SK-N-SH (cell line): Measurements from ENCODE around the gene LTF. TPM values are rescaled to one million over a fixed set of nuclear protein-coding genes. Genes with fewer than 3 reads are reported as not detected.

Experiments used
- CTCF ChIA-PET: fragments of 300-600, 350-600 bp; formaldehyde crosslinking; extraction: SDS; loops from one replicate; lab custom pipeline; 2021; lab: Yijun Ruan, JAX
- POLR2A ChIA-PET: fragments of 350-600 bp; sonication (Branson Sonifier 250); formaldehyde crosslinking; extraction: SDS; loops from one replicate; lab custom pipeline; 2020; ENCODE audit warnings: antibody characterized with exemption, inconsistent platforms; lab: Yijun Ruan, JAX
- DNase-seq: peaks from one replicate; pipeline ENCODE4 v3.0.0; 2012
- H2AFZ ChIP-seq: fragments of 200-600 bp; sonication (generic); 2 replicates; pipeline ENCODE4 v1.8.1; 2016; ENCODE audit warnings: antibody characterized with exemption, mild to moderate bottlenecking, low read depth
- H3F3A ChIP-seq: fragments of 200-600 bp; sonication (generic); replicated peaks from 2 replicates; pipeline ENCODE3; 2016; ENCODE audit warnings: antibody characterized with exemption, mild to moderate bottlenecking; ENCODE audit not compliant: insufficient read depth
- H3K27ac ChIP-seq, 2 experiments: fragments of 200-500 bp in 1 of 2; fragments of 200-600 bp in 1 of 2; sonication (Bioruptor generic) in 1 of 2; sonication (generic), shearing (Covaris generic) in 1 of 2; 2 replicates each; pipeline versions ENCODE4 v1.5.1 to v1.6.1; 2014 to 2016; ENCODE audit warnings: low read depth in 2 of 2, inconsistent platforms in 1 of 2, low read length in 1 of 2, mild to moderate bottlenecking in 1 of 2, mixed read lengths in 1 of 2
- H3K27me3 ChIP-seq: fragments of 200-600 bp; sonication (generic), shearing (Covaris generic); 2 replicates; pipeline ENCODE4 v1.6.1; 2016; ENCODE audit warnings: mixed run types; ENCODE audit not compliant: insufficient read depth
- H3K36me3 ChIP-seq, 2 experiments: fragments of 200-500 bp in 1 of 2; fragments of 200-600 bp in 1 of 2; sonication (Bioruptor generic) in 1 of 2; sonication (generic) in 1 of 2; replicated peaks in 1 of 2; 2 replicates each; pipeline versions ENCODE3 to v1.5.1; 2014 to 2016; ENCODE audit warnings: low read length in 1 of 2, mild to moderate bottlenecking in 1 of 2; ENCODE audit not compliant: insufficient read depth in 2 of 2, control insufficient read depth in 1 of 2
- H3K4me1 ChIP-seq, 2 experiments: fragments of 200-500 bp in 1 of 2; fragments of 200-600 bp in 1 of 2; sonication (Bioruptor generic) in 1 of 2; sonication (generic), shearing (Covaris generic) in 1 of 2; 2 replicates each; pipeline versions ENCODE4 v1.5.1 to v1.6.1; 2014 to 2016; ENCODE audit warnings: low read depth in 1 of 2, low read length in 1 of 2, mixed run types in 1 of 2; ENCODE audit not compliant: insufficient read depth in 2 of 2, control insufficient read depth in 1 of 2
- H3K4me2 ChIP-seq: fragments of 200-600 bp; sonication (generic), shearing (Covaris generic); 2 replicates; pipeline ENCODE4 v1.6.1; 2017; ENCODE audit warnings: mixed run types
- H3K4me3 ChIP-seq, 2 experiments: fragments of 200-500 bp in 1 of 2; fragments of 200-600 bp in 1 of 2; sonication (Bioruptor generic) in 1 of 2; sonication (generic), shearing (Covaris generic) in 1 of 2; 2 replicates each; pipeline versions ENCODE4 v1.5.1 to v1.8.1; 2014 to 2016; ENCODE audit warnings: low read depth in 2 of 2, inconsistent platforms in 1 of 2, low read length in 1 of 2, mild to moderate bottlenecking in 1 of 2, mixed read lengths in 1 of 2, moderate library complexity in 1 of 2
- H3K79me2 ChIP-seq: fragments of 200-600 bp; sonication (generic); 2 replicates; pipeline ENCODE4 v1.8.1; 2017; ENCODE audit warnings: mild to moderate bottlenecking; ENCODE audit not compliant: insufficient read depth
- H3K9ac ChIP-seq: fragments of 200-600 bp; sonication (generic); 2 replicates; pipeline ENCODE4 v1.6.1; 2017; ENCODE audit warnings: mixed run types
- H3K9me2 ChIP-seq: fragments of 200-600 bp; sonication (generic); 2 replicates; pipeline ENCODE4 v1.6.1; 2017; ENCODE audit warnings: mixed run types
- H3K9me3 ChIP-seq: fragments of 200-600 bp; sonication (generic); 2 replicates; pipeline ENCODE4 v1.6.1; 2017; ENCODE audit warnings: mixed run types, mild to moderate bottlenecking, moderate library complexity
- H4K20me1 ChIP-seq: fragments of 200-600 bp; sonication (generic); 2 replicates; pipeline ENCODE4 v1.6.1; 2017; ENCODE audit warnings: mild to moderate bottlenecking, mixed run types; ENCODE audit not compliant: insufficient read depth
- ELF1 ChIP-seq: IDR thresholded peaks from 2 replicates; pipeline ENCODE4 v1.4.0; 2012
- EP300 ChIP-seq, 2 experiments: IDR thresholded peaks; 2 replicates each; pipeline versions ENCODE4 v1.4.0 to v1.6.1; 2012; ENCODE audit warnings: borderline replicate concordance in 1 of 2, low read depth in 1 of 2, low read length in 1 of 2
- GABPA ChIP-seq: IDR thresholded peaks from 2 replicates; pipeline ENCODE4 v1.4.0; 2012; ENCODE audit warnings: low read depth, mild to moderate bottlenecking
- JUND ChIP-seq: IDR thresholded peaks from 2 replicates; pipeline ENCODE4 v1.4.0; 2012
- POLR2AphosphoS5 ChIP-seq: IDR thresholded peaks from 2 replicates; pipeline ENCODE4 v1.6.1; 2012; ENCODE audit warnings: low read depth, low read length
- RCOR1 ChIP-seq: fragments of 150-350 bp; IDR thresholded peaks from 2 replicates; pipeline ENCODE4 v1.6.1; 2017; ENCODE audit warnings: antibody characterized with exemption, low read length
- RFX5 ChIP-seq: IDR thresholded peaks from 2 replicates; pipeline ENCODE4 v1.6.1; 2012; ENCODE audit warnings: mild to moderate bottlenecking, improper control_type of control experiment, low read length
- SMC3 ChIP-seq: IDR thresholded peaks from 2 replicates; pipeline ENCODE4 v1.6.1; 2012; ENCODE audit warnings: low read depth, low read length, improper control_type of control experiment
- TAF1 ChIP-seq: IDR thresholded peaks from 2 replicates; pipeline ENCODE4 v1.6.1; 2012; ENCODE audit warnings: low read depth, mild to moderate bottlenecking, low read length, moderate library complexity, borderline replicate concordance
- TCF12 ChIP-seq: IDR thresholded peaks from 2 replicates; pipeline ENCODE4 v1.4.0; 2012
- WGBS: methylation state at CpG from one replicate; pipeline ENCODE4 v1.1.6; 2017; ENCODE audit warnings: low lambda C conversion rate; 5-methylcytosine and 5-hydroxymethylcytosine counted together
- polyA plus RNA-seq, 3 experiments: library from polyadenylated mRNA; depleted of rRNA; stranded (reverse); fragments of >200 nt; gene quantifications; 2 replicates each; pipeline ENCODE4 v1.2.3, GENCODE V29; 2012
- TF ChIP-seq, protein P1 (sequence below): IDR thresholded peaks from 2 replicates; pipeline ENCODE4 v1.4.0; 2012; ENCODE audit warnings: low read depth, borderline replicate concordance
- TF ChIP-seq, protein P2 (sequence below): fragments of 150-350 bp; IDR thresholded peaks from 2 replicates; pipeline ENCODE4 v1.6.1; 2016; ENCODE audit warnings: mild to moderate bottlenecking, low read depth, low read length
- TF ChIP-seq, protein P3 (sequence below): IDR thresholded peaks from 2 replicates; pipeline ENCODE4 v1.6.1; 2012; ENCODE audit warnings: mild to moderate bottlenecking, low read depth, low read length, moderate library complexity
- TF ChIP-seq, protein P4 (sequence below): IDR thresholded peaks from 2 replicates; pipeline ENCODE4; 2012
- TF ChIP-seq, protein P5 (sequence below): IDR thresholded peaks from 2 replicates; pipeline ENCODE4 v1.4.0; 2012; ENCODE audit warnings: low read depth, borderline replicate concordance

The LTF gene
- polyA plus RNA-seq, 1 of the 3 experiments (the other 2 are of a cell fraction), result not detected

DNA sequence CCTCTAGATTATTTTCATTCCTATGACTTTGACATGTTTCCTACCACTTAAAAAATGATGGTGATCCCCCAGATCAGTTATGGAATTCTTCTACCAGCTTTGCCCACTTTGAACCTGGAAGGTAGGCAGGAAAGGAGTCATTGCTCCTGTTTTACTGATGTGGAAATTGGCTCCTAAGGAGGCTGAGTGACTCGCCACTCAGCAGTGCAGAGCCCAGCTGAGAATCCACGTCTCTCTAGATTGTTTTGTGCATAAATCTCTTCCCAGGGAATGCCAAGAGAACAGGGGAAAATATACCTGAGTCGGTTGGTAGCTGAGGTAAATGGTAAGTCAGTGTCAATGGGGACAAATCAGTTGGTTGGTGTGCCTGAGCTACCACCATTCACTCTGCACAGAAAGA, 4.7 kb downstream of the LTF start:
- WGBS, result 13% methylated on average over 3 of the region's 3 CpGs
- CTCF ChIA-PET, result interaction anchor here (2.7 to 6.3 kb wide), 2 partner anchors 10 to 29 kb away, joined by 13 to 39 read pairs; no protein-coding TSS in a partner anchor
- Histone ChIP-seq H4K20me1 (no peaks in the 10 kb centered on the region), H3K79me2 (no peaks in the 10 kb centered on the region), H3K27me3 (peaks cover 23% of the 10 kb centered on the region), H3K4me3 (no peak overlapping the region), H3K9ac (no peak overlapping the region), H3K9me2 (no peaks in the 10 kb centered on the region), H3F3A (no peaks in the 10 kb centered on the region), H3K4me2 (no peak overlapping the region), H3K36me3 (no peaks in the 10 kb centered on the region), H3K9me3 (no peaks in the 10 kb centered on the region), H3K27ac (no peak overlapping the region), H2AFZ (no peak overlapping the region), H3K4me1 (no peaks in the 10 kb centered on the region; a peak in 1 of 4 replicates)
- no peak for DNase-seq
- no peak for TF ChIP-seq RFX5
- no peak for TF ChIP-seq EP300 (IDR thresholded peaks at IDR 0.05; ENCODE audit: borderline replicate concordance in 1 of 2, low read depth in 1 of 2, low read length in 1 of 2)
- TF ChIP-seq ELF1, result no peak
- no peak for TF ChIP-seq SMC3
- TF ChIP-seq, protein P1, sequence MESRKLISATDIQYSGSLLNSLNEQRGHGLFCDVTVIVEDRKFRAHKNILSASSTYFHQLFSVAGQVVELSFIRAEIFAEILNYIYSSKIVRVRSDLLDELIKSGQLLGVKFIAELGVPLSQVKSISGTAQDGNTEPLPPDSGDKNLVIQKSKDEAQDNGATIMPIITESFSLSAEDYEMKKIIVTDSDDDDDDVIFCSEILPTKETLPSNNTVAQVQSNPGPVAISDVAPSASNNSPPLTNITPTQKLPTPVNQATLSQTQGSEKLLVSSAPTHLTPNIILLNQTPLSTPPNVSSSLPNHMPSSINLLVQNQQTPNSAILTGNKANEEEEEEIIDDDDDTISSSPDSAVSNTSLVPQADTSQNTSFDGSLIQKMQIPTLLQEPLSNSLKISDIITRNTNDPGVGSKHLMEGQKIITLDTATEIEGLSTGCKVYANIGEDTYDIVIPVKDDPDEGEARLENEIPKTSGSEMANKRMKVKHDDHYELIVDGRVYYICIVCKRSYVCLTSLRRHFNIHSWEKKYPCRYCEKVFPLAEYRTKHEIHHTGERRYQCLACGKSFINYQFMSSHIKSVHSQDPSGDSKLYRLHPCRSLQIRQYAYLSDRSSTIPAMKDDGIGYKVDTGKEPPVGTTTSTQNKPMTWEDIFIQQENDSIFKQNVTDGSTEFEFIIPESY, result no peak
- no peak for TF ChIP-seq TAF1
- no peak for TF ChIP-seq JUND
- TF ChIP-seq GABPA, result no peak
- no peak for TF ChIP-seq POLR2AphosphoS5
- POLR2A ChIA-PET, result no interaction called here

DNA sequence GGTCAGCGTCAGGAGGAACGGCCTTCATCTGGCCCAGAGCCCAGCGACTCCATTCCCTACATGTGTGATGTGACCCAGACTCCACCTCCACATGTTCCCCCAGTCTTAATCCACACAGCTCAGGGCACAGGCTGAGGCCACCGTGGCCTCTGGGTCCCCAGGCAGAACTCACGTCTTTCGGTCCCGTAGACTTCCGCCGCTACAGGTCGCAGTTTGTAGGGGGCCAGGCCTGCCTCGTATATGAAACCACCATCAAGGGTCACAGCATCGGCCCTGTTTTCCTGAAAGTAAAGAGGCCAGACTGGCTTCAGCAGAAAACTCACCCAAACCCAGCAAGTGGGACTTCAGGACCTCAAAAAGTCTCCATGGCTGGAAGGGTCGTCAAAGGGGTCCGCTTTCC, 8.6 kb downstream of the LTF start:
- 62% methylated on average over 11 of the region's 14 CpGs for WGBS

More for the DNA sequence above, 8.6 kb downstream of the LTF start:
- no peak for DNase-seq
- Histone ChIP-seq H4K20me1 (no peaks in the 10 kb centered on the region), H3K27ac (no peak overlapping the region), H3K27me3 (0 out of 2 replicates have a peak, but pooled peaks cover 8% of the 10 kb centered on the region), H3K4me1 (no peaks in the 10 kb centered on the region), H3K9me2 (no peaks in the 10 kb centered on the region), H3F3A (no peaks in the 10 kb centered on the region), H2AFZ (no peak overlapping the region), H3K9me3 (no peaks in the 10 kb centered on the region), H3K9ac (no peak overlapping the region), H3K4me2 (no peak overlapping the region), H3K4me3 (no peak overlapping the region), H3K79me2 (no peaks in the 10 kb centered on the region), H3K36me3 (no peaks in the 10 kb centered on the region)
- CTCF ChIA-PET, result interaction anchor here (1.1 kb wide), 1 partner anchor 32 kb away, joined by 3 read pairs; no protein-coding TSS in a partner anchor
- TF ChIP-seq ELF1 (no peak), EP300 (IDR thresholded peaks at IDR 0.05; ENCODE audit: borderline replicate concordance in 1 of 2, low read depth in 1 of 2, low read length in 1 of 2) (no peak), RCOR1 (no peak), TCF12 (no peak), SMC3 (no peak)
- TF ChIP-seq, protein P2, sequence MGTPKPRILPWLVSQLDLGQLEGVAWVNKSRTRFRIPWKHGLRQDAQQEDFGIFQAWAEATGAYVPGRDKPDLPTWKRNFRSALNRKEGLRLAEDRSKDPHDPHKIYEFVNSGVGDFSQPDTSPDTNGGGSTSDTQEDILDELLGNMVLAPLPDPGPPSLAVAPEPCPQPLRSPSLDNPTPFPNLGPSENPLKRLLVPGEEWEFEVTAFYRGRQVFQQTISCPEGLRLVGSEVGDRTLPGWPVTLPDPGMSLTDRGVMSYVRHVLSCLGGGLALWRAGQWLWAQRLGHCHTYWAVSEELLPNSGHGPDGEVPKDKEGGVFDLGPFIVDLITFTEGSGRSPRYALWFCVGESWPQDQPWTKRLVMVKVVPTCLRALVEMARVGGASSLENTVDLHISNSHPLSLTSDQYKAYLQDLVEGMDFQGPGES, result no peak
- TF ChIP-seq, protein P3, sequence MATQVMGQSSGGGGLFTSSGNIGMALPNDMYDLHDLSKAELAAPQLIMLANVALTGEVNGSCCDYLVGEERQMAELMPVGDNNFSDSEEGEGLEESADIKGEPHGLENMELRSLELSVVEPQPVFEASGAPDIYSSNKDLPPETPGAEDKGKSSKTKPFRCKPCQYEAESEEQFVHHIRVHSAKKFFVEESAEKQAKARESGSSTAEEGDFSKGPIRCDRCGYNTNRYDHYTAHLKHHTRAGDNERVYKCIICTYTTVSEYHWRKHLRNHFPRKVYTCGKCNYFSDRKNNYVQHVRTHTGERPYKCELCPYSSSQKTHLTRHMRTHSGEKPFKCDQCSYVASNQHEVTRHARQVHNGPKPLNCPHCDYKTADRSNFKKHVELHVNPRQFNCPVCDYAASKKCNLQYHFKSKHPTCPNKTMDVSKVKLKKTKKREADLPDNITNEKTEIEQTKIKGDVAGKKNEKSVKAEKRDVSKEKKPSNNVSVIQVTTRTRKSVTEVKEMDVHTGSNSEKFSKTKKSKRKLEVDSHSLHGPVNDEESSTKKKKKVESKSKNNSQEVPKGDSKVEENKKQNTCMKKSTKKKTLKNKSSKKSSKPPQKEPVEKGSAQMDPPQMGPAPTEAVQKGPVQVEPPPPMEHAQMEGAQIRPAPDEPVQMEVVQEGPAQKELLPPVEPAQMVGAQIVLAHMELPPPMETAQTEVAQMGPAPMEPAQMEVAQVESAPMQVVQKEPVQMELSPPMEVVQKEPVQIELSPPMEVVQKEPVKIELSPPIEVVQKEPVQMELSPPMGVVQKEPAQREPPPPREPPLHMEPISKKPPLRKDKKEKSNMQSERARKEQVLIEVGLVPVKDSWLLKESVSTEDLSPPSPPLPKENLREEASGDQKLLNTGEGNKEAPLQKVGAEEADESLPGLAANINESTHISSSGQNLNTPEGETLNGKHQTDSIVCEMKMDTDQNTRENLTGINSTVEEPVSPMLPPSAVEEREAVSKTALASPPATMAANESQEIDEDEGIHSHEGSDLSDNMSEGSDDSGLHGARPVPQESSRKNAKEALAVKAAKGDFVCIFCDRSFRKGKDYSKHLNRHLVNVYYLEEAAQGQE, result no peak
- TF ChIP-seq, protein P4, sequence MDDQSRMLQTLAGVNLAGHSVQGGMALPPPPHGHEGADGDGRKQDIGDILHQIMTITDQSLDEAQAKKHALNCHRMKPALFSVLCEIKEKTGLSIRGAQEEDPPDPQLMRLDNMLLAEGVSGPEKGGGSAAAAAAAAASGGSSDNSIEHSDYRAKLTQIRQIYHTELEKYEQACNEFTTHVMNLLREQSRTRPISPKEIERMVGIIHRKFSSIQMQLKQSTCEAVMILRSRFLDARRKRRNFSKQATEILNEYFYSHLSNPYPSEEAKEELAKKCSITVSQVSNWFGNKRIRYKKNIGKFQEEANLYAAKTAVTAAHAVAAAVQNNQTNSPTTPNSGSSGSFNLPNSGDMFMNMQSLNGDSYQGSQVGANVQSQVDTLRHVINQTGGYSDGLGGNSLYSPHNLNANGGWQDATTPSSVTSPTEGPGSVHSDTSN, result no peak
- TF ChIP-seq, protein P5, sequence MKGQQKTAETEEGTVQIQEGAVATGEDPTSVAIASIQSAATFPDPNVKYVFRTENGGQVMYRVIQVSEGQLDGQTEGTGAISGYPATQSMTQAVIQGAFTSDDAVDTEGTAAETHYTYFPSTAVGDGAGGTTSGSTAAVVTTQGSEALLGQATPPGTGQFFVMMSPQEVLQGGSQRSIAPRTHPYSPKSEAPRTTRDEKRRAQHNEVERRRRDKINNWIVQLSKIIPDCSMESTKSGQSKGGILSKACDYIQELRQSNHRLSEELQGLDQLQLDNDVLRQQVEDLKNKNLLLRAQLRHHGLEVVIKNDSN, result no peak
- POLR2A ChIA-PET, result no interaction called here
